Prostate gland (tissue), 2 donors: ENCODE data around the gene CAB39.

Experiments used
- CTCF ChIP-seq, 4 experiments: fragments of 200-600 bp in 2 of 4; fragments of 450-650 bp in 2 of 4; sonication (generic) in 2 of 4; IDR thresholded peaks; 1 replicate in 3 of 4; 2 replicates in 1 of 4; pipeline ENCODE4 v1.5.1; 2016 to 2019; ENCODE audit warnings: antibody characterized with exemption in 4 of 4, mild to moderate bottlenecking in 2 of 4, moderate library complexity in 2 of 4
- POLR2A ChIP-seq: fragments of 450-650 bp; IDR thresholded peaks from one replicate; pipeline ENCODE4 v1.6.1; 2016; ENCODE audit warnings: antibody characterized with exemption, mild to moderate bottlenecking
- POLR2AphosphoS5 ChIP-seq: sonication (generic); formaldehyde crosslinking; IDR thresholded peaks from one replicate; pipeline ENCODE4 v1.6.1; 2017; ENCODE audit warnings: antibody characterized with exemption

- TF ChIP-seq CTCF (IDR thresholded peaks at IDR 0.05) (no peak), POLR2AphosphoS5 (no peak), POLR2A (no peak)
Measured at GRCh38 chr2:230805353-230806017, 92.8 kb downstream of the CAB39 start.
